GM19023 (cell line): ENCODE data around the gene PDCD11.
A peak's percentile ranks its signal among the peaks of the same experiment; 100 is the strongest.
"Not testable (repeated sequence)": the region's sequence is repeated elsewhere in the genome, so short reads cannot be mapped to it uniquely, and the experiment has no call there.

Experiments
- ATAC-seq: cut with Tn5 transposase; IDR thresholded peaks from one replicate; pipeline ENCODE4 v1.9.1; 2021; ENCODE audit warnings: mild to moderate bottlenecking, moderate library complexity; ENCODE audit not compliant: unreplicated experiment

Gene PDCD11

DNA sequence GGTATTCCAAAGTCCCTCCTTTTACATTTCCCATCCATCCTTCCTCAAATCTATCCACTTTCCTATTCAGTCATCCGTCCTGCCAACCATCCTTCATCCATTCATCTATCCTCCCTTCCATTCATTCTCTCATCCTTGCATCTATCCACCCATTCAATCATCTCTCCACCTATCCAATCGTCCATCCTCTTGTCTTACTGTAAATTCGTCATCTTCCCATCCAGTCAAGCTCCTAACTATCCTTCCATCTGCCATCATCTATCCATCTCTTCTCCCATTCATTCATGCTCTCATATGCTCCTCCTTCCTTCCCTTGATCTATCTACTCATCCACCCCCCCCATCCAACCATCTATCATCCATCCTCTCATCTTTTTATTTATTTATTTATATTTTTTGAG lies 77.7 kb downstream of the PDCD11 start:
- ATAC-seq = no peak

DNA sequence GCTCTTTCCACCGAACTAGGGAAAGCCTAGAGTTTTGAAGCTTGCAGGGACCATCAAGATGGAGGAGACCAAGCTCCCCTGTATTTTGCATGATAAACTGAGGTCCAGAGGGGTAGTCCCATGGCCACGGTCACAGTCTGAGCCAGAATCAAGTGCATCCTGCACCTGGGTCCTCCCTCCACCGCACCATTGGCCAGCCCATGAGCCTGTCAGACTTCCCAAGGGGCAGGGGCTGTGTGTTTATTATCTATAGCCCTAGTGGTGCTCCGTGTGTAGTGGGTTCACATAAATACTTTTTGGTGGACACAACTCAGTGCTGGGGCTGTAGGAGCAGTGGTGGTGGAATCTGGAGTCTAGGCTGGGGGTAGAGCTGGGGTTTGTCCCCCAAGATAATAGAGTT lies 79.0 kb downstream of the PDCD11 start:
- ATAC-seq = no peak

DNA sequence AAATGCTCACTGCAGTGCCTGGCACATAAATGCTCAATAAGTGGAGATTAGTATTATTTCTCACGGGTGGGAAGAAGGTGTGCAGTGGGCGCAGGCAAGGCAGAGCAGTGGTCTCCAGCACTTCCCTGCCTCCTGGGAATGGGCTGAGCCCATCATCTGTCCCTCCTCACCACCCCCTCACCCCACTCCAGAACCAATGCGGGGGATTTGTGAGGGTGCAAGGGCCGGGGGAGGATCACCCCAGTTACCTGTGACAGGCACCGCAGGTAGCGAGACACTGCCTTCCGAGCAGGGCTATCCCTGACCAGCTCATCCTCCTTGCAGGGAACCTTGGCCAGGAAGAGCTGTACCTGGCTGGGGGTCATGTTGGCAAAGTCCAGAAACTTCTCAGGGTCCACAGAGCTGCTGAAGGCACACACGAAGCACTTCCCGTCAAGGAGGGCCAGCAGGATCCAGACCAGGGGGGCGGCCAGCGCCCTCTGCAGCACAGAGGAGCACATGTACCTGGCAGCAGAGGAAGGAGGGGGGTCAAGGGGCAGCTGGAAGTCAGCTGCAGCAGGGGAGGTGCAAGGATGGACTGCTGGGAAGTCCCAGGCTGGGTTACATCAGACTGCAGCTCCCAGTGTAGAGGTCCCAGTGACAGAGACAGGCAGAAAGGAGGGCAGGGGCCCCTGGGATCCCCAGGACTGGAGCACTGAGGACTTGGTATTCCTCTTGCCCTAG lies 79.8 kb downstream of the PDCD11 start:
- peak; percentile 37 for ATAC-seq

DNA sequence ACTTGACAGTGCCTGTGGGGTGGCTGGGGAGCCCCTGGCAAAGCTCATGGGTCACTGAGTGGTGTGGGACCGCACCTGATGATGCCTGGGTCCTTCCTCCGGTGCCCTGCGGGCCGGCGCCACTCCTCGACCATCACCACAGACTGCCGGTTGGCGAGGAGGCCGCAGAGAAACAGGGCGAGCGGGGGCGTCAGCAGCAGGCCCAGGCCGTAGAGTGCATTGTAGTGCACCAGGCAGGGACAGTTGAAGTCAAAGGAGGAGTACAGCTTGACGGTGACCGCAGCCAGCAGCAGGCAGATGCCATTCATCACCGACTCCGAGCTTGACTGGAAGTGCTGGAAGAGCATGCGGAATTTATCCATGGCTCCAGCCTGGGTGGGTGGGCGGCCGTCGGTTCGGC lies 82.2 kb downstream of the PDCD11 start:
- no peak for ATAC-seq

DNA sequence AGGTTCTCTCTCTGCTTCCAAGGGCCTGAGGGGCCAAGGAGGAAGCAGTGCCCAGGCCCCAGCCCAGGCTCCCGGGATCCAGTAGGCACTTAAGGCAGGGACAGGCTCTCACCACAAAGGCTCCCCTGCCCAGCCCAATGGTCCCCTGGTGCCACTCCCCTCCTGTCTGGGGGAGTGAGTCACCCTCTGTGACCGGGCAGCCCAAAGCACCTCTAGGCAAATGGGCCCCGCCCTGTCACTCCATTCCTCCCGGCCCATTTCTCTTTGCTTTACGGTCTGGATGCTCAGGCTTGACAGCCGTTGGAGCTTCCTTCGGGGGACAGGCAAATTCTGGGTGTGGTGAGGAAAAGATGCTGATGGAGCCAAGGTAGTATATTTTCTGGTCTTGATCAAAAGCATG lies 82.7 kb downstream of the PDCD11 start, which contains the start of gene CALHM3:
Gene CALHM3, minus strand, starts transcription at position 106 of the 400 bp plus-strand sequence. CDS start 208 bp downstream, outside the sequence.
- ATAC-seq = no peak

DNA sequence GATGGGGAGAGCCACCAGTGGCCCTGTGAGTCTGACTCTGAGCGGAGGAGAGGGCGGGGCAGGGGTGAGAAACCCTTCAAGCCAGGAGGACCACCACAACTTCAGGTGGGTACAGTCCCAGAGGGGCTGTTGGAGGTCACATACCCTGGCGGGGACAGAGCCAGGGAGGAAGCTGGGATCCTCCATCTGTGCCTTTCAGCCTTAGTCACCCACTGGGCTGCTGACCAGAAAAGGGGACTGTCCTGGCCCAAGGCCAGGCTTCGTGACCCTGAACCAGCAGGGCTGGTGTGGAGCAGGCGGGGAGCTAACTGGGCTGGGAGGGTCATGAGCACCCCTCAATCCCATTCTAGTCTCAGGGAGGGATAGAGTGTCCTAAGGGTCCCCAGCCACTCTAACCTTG lies 84.1 kb downstream of the PDCD11 start:
- no peak for ATAC-seq

DNA sequence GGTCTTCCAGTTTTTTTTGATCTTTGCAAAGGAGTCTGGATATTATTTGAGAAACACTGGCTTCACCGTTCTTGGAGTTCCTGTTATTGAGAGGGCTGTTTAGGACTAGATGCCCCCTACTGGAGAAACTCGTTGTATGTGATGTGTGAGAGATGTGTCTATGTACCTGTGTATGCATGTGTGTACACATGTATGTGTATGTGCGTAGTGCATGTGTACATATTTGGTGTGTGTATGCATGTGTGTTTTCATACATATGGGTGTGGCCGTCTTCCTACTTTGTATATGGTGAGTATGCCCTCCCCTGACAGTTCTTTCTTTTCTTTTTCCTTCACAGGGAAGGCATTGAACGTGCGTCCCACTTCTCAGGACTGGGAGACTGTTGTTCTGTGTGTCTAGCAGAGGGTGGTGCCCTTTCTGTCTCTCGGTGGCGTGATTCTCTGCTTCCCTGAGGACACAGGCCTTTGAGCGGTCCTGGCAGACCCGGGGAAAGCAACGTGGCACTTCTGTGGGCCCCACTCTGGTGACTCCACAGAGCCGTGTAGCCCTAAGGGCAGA lies 85.6 kb downstream of the PDCD11 start:
- no peak for ATAC-seq

DNA sequence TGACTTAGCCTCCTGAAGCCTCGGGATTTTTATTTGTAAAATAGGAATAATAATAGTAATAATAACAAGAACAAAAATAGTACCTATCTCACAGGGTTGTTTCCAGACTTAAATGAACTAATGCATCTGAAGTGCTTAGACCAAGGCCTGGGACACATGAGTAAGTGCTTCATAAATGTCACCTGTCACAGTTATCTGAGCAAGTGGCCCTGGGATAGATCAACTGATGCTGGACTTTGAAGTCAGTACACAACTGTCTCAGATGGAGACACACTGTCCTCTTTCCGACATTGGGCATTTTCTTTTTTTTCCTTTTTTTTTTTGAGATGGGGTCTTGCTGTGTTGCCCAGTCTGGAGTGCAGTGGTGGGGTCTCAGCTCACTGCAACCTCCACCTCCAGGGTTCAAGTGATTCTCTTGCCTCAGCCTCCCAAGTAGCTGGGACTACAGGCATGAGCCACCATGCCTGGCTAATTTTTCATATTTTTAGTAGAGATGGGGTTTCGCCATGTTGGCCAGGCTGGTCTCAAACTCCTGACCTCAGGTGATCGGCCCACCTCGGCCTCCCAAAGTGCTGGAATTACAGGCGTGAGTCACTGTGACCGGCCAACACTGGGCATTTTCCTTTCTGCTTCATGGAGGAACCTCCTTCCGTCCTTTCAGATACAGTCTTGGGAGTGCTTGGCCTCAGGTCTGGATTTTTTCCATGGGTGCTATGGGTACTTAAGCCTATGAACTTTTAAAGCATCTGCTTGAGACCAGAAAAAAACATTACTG lies 90.4 kb downstream of the PDCD11 start:
- ATAC-seq = not testable (repeated sequence)

DNA sequence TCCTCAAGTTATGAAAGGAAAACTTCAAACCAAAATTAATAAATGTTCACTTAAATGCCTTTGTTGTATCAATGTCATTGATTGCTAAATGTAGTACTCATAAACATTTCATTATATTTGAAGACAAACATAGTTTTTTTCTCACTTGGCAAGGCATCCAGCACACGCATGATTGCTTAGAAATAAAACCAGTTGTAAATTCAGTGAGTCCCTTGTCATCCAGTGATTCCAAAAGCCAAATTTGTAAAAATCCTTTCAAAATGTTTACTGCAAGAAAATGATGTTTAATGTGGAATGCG lies 90.9 kb downstream of the PDCD11 start:
- no peak for ATAC-seq

DNA sequence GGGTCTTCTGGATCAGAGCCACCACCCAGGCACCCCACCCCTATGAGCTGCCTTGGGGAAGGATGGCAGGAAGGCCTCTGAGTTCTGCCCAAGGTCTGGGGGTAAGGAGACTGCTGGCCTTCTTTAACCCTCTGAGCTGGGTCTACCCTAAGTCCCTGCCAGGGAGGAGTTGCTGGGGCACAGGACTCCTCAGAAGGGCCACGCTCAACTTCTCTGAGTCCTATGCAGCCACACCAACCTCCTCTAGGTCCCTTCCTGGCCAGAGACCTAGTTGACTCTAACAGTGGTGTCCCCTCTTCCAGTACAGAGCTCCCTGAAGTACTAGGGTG lies 94.5 kb downstream of the PDCD11 start:
- ATAC-seq = no peak

DNA sequence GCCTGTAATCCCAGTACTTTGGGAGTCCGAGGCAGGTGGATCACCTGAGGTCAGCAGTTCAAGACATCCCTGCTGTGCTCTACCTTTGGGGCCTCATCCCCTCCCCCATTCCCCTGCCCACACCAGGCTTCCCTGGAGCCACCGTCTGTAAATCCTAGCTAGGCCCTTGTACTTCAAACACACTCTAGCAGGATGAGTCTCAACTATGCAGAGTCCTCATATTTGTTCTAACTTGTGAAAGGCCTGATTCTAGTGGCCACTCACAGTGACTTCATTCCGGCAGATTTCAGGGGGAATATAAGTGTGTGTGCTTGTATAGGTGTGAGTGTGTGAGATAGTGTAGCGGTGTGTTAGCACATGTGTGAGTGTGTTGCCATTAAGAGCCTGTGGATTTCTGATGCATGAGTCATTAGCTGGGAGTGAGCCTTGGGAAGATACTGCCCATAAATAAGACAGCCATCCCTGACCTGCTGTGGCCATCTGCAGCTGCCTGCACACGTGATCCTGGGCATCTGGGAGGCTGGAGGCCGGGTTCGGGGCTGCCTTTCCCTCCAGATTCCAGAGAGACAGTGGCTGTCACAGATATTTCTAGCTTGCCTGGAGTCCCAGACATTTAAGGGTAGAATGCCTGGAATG lies 95.4 kb downstream of the PDCD11 start:
- no peak for ATAC-seq

DNA sequence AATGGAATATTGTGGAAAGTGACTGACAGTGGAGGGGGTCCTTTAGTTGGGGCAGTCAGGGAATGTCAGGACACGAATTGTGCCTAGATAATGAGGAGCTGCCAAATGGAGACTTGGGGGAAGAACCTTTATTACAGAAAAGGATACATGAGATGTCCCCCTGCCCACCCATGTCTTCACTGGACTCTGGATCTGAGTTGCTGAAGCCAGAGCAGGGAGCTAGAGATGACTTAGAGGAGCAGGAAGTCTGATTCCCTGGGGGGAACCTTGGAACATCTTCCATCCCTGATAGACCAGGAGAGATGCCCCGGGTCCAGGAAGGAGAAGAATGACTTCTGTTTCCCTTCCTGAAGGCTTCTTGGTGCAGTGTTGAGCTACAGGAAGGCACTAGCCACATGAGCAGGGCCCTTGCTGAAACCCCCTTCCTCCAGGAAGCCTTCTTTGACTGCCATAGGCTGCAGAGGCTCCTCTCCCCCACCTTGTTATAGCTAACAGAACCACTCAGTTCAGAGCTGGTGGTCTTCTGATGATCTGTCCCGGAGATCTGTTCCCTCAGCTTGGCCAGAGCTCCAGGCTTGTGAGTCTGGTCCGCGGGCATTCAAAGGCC lies 96.3 kb downstream of the PDCD11 start:
- ATAC-seq = no peak

DNA sequence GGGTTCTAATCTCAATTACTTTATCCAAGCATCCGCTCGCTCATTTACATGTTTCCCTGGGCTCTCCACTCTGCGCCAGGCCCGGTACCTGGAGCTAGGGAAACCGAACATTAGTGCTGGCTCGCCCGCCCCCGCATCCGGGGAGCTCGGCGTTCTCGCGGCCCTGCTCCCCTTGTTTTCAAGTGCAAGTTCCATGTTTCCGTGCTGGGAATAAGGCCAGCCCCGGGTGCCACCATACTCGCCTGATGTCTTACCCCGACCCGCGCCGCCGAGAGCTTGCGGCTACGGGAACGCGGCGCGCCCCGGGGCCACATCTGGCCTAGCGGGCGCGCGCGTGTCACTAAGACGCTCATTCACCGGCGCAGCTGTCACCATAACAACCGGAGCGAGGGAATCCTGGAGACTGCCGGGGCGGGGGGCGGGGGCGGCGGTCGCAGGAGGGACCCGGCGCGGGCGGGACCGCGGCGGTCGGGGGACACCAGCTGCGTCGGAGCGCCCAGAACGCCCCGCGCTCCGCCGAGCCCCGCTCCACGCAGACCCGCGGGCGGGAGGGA lies 97.0 kb downstream of the PDCD11 start, which contains the start of gene NEURL1:
Gene NEURL1, plus strand, starts transcription at position 344 of the 554 bp plus-strand sequence. CDS start 683 bp downstream, outside the sequence.
- ATAC-seq = no peak

DNA sequence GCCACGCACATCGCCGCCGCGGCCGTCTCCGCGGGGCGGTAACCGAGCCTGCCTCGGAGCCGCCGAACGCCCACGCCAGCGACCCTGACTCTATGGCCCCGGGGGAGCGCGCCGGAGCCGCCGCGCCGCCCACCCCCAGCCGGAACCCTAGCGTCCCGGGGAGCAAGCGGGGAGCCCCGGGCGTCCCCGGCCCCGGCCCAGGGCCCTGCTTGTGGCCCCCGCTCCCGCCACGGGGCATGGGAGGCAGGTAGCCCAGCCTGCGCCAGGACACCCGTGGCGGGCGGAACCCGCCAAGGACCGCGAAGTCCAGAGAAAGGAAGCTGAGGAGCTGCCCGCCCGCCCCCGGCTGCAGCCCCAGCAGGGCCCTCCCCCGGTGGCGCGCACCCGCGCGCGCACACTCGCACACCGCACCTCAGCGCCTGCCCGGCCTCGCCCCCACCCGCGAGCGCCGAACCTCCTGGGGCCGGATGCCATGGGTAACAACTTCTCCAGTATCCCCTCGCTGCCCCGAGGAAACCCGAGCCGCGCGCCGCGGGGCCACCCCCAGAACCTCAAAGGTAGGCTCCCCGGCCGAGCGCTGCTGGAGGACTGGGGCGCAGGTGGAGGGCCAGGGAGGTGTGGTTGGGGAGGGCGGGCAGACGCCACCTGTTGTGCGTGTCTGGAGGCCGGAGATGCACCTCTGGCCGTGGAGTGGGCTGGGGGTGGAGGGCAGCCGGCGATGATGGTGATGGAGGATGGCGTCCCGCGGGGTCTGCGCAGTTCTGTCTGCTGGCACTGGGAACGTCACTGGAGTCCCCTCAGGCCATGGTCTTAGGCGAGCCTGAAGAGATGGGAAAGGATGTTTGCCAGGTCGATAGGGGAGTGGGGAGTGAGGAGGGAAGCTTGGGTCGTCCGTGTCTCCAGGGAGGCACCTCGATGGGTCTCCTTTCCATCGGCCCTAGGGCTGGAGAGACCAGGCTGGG lies 97.8 kb downstream of the PDCD11 start:
- ATAC-seq = no peak

DNA sequence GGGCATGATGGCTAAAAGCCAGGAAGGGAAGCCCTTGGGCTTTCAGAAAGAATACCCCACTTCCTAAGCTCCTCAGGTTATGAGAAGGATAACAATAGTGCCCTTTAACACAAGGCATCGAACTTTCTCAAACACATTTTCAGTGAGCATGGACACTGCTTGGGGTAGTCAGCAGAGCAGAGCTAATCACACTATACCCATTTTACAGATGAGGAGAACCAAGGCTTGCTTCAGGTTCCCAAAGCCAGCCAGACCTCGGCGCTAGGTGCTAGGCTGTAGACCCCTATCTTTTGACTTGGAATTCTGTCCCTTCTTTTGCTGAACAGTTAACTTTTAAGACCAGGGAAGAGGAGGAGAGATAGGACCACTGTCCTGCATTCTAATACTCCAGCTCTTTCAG lies 98.9 kb downstream of the PDCD11 start:
- no peak for ATAC-seq
